Right lobe of liver (tissue), 6 donors: ENCODE results near the gene ACSF2. TPM values are rescaled to one million over a fixed set of nuclear protein-coding genes. Genes with fewer than 3 reads are reported as not detected.
"Not testable (repeated sequence)": the region's sequence is repeated elsewhere in the genome, so short reads cannot be mapped to it uniquely, and the experiment has no call there.

Source experiments
- ATAC-seq, 4 donors: fragments of 200-7000 bp; cut with Tn5 transposase; one replicate each; pipeline ENCODE4 v1.9.1; 2020; ENCODE audit warnings: mild to moderate bottlenecking in 4 of 4, moderate library complexity in 4 of 4
- DNase-seq, 3 donors: peaks; one replicate each; pipeline ENCODE4 v3.0.0-alpha.2; 2020
- H3K27ac ChIP-seq, 3 donors: fragments of 200-600 bp; one replicate each; pipeline ENCODE4 v1.8.0; 2022
- H3K27me3 ChIP-seq, 2 donors: fragments of 200-600 bp; one replicate each; pipeline ENCODE4 v1.8.0; 2022
- H3K36me3 ChIP-seq, 4 donors: fragments of 200-600 bp; sonication (generic) in 1 of 4; one replicate each; pipeline versions ENCODE4 v1.5.1 to v1.8.0; 2017 to 2022; ENCODE audit warnings: control low read depth in 1 of 4
- H3K4me1 ChIP-seq, 4 donors: fragments of 200-600 bp; sonication (generic) in 1 of 4; one replicate each; pipeline versions ENCODE4 v1.5.1 to v1.8.0; 2017 to 2022; ENCODE audit warnings: control low read depth in 1 of 4
- H3K4me3 ChIP-seq, 3 donors: fragments of 200-600 bp; one replicate each; pipeline ENCODE4 v1.8.0; 2022
- H3K9me3 ChIP-seq, 4 donors: fragments of 200-600 bp; sonication (generic) in 1 of 4; one replicate each; pipeline versions ENCODE4 v1.5.1 to v1.8.0; 2017 to 2022; ENCODE audit warnings: control low read depth in 1 of 4
- POLR2A ChIP-seq: fragments of 450-650 bp; IDR thresholded peaks from one replicate; pipeline ENCODE4 v1.6.1; 2017; ENCODE audit warnings: antibody characterized with exemption, mild to moderate bottlenecking
- whole genome bisulfite sequencing: methylation state at CpG from one replicate; pipeline ENCODE4 v1.1.6; 2018; ENCODE audit warnings: low coverage, low lambda C conversion rate; ENCODE audit not compliant: insufficient coverage; ENCODE audit errors: missing lambda C conversion rate; 5-methylcytosine and 5-hydroxymethylcytosine counted together
- intact Hi-C, 2 donors: fragments of 100-400 bp; cut with DNase I; formaldehyde crosslinking; loops; one replicate each; pipeline versions ENCODE4 v1.11.2 to v1.14.1; 2022
- total RNA-seq, 6 experiments: library from RNA; depleted of rRNA in 2 of 6; stranded (reverse); fragments of >200 nt in 2 of 6; fragmentation: NEBNext Ultra II Directional in 3 of 6; extraction: Animal tissue kit (Norgen Biotek cat#: 25700) in 3 of 6; gene quantifications; one replicate each; pipeline versions ENCODE4 v1.1.0 to v1.2.4, GENCODE V29; 2016 to 2023
- TF ChIP-seq, protein P1 (sequence below), 4 donors: fragments of 200-600 bp in 3 of 4; fragments of 450-650 bp in 1 of 4; IDR thresholded peaks; one replicate each; pipeline versions ENCODE4 v1.5.1 to v1.8.0; 2016 to 2022; ENCODE audit warnings: antibody characterized with exemption in 4 of 4, mild to moderate bottlenecking in 2 of 4
- donor health status: DM: no; HTN: yes; CAD: no.
- donor health status: DM: no; HTN: no; CAD: no.
- donor health status: DM: no; HTN: no; CAD: no.
- donor health status: DM: no; HTN: yes; CAD: no.
- donor health status: DM: no; HTN: yes; CAD: no.

ACSF2 gene
- total RNA-seq, 6 experiments from 2014 or later: 25.1 to 60.9 (median 36.9) TPM

DNA sequence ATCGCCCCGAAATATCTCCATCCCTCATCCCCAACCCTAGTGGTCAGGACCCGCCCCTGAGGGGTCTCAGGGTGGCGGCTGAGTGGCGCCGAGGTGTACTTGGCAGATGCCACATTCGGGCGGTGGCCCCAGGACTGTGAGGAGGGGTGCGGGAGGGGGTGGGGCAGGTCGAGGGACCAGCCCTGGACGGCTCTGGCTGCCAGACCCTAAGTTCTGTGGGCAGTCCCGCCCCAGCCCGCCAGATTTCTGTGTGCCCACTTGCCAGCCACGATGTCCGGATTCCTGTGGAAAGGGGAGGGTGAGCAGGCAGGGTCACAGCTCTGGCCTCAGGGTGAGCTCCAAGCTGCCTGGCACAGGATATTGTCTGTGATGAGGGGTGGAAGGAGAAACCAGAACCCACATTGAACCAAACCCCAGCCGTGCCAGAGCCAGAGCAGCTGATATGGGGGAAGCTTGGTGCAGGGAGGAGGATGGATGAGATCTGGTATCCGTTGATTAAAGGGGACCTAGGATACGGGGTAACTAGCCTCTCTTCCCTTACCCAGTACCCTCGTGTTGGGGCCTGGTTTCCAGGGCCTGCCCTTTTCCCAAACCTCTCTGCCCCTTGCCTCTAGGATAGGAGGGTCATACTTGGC, 43.8 kb downstream of the ACSF2 start:
- H3K4me3 ChIP-seq: no peak overlapping the region
- TF ChIP-seq, protein P1, sequence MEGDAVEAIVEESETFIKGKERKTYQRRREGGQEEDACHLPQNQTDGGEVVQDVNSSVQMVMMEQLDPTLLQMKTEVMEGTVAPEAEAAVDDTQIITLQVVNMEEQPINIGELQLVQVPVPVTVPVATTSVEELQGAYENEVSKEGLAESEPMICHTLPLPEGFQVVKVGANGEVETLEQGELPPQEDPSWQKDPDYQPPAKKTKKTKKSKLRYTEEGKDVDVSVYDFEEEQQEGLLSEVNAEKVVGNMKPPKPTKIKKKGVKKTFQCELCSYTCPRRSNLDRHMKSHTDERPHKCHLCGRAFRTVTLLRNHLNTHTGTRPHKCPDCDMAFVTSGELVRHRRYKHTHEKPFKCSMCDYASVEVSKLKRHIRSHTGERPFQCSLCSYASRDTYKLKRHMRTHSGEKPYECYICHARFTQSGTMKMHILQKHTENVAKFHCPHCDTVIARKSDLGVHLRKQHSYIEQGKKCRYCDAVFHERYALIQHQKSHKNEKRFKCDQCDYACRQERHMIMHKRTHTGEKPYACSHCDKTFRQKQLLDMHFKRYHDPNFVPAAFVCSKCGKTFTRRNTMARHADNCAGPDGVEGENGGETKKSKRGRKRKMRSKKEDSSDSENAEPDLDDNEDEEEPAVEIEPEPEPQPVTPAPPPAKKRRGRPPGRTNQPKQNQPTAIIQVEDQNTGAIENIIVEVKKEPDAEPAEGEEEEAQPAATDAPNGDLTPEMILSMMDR (IDR thresholded peaks at IDR 0.05): no peak
- TF ChIP-seq POLR2A: no peak
- intact Hi-C loops: no loop called here
- DNase-seq (peak in 1 of 3 donors; percentile 46), ATAC-seq (no peak)
- peaks cover 0 to 56% (median 15%) of the 10 kb centered on the region in 4 donors for H3K4me1 ChIP-seq
- 60% methylated on average over 16 of the region's 19 CpGs for WGBS
- H3K27ac ChIP-seq: no peak overlapping the region
- peaks cover 0 to 8% (median 0%) of the 10 kb centered on the region in 4 donors for H3K36me3 ChIP-seq
- no peaks in the 10 kb centered on the region for H3K27me3 ChIP-seq
- H3K9me3 ChIP-seq: no peaks in the 10 kb centered on the region

GRCh38 chr17:50470426-50470825, 44.4 kb downstream of the ACSF2 start:
- peaks cover 0 to 59% (median 18%) of the 10 kb centered on the region in 4 donors for H3K4me1 ChIP-seq
- 51% methylated on average over 4 of the region's 6 CpGs for WGBS
- no peak overlapping the region for H3K27ac ChIP-seq
- TF ChIP-seq POLR2A: no peak
- TF ChIP-seq, protein P1 (IDR thresholded peaks at IDR 0.05): no peak
- intact Hi-C loops: no loop called here
- ATAC-seq: no peak
- no peaks in the 10 kb centered on the region for H3K27me3 ChIP-seq
- no peaks in the 10 kb centered on the region for H3K9me3 ChIP-seq
- H3K36me3 ChIP-seq: peaks cover 0 to 8% (median 0%) of the 10 kb centered on the region in 4 donors
- no peak overlapping the region for H3K4me3 ChIP-seq
- no peak for DNase-seq

- ATAC-seq (no peak), DNase-seq (peak in 2 of 3 donors; percentile 61 to 62)
- Histone ChIP-seq H3K4me3 (no peak overlapping the region), H3K4me1 (peaks cover 0 to 62% (median 18%) of the 10 kb centered on the region in 4 donors), H3K9me3 (no peaks in the 10 kb centered on the region), H3K27ac (no peak overlapping the region), H3K36me3 (peaks cover 0 to 8% (median 0%) of the 10 kb centered on the region in 4 donors), H3K27me3 (no peaks in the 10 kb centered on the region)
- intact Hi-C loops: no loop called here
- no peak for TF ChIP-seq POLR2A
- TF ChIP-seq, protein P1 (IDR thresholded peaks at IDR 0.05): no peak
- 54% methylated on average over 13 of the region's 22 CpGs for WGBS
Measured at GRCh38 chr17:50471009-50471905, 45.2 kb downstream of the ACSF2 start.

- DNase-seq (no peak), ATAC-seq (no peak)
- Histone ChIP-seq H3K4me3 (no peak overlapping the region), H3K4me1 (peaks cover 0 to 59% (median 18%) of the 10 kb centered on the region in 4 donors), H3K27ac (no peak overlapping the region), H3K36me3 (peaks cover 0 to 8% (median 0%) of the 10 kb centered on the region in 4 donors), H3K27me3 (no peaks in the 10 kb centered on the region), H3K9me3 (no peaks in the 10 kb centered on the region)
- intact Hi-C loops: no loop called here
- no peak for TF ChIP-seq POLR2A
- TF ChIP-seq, protein P1 (IDR thresholded peaks at IDR 0.05): no peak
- 96% methylated on average over 5 of the region's 10 CpGs for WGBS
Measured at GRCh38 chr17:50472286-50472685, 46.3 kb downstream of the ACSF2 start.

- H3K36me3 ChIP-seq, H3K9me3 ChIP-seq, DNase-seq, intact Hi-C loops, H3K27ac ChIP-seq, ATAC-seq, H3K4me3 ChIP-seq, H3K27me3 ChIP-seq: not testable (repeated sequence)
- WGBS: 86% methylated on average over 13 of the region's 13 CpGs
- peaks cover 0 to 61% (median 20%) of the 10 kb centered on the region in 4 donors for H3K4me1 ChIP-seq
Measured at GRCh38 chr17:50472761-50473161, 46.7 kb downstream of the ACSF2 start.
